HUES48 (cell line): ENCODE data around the gene TRIM49D1.
"Not testable (repeated sequence)": the region's sequence is repeated elsewhere in the genome, so short reads cannot be mapped to it uniquely, and the experiment has no call there.

ENCODE experiments used
- H3K27ac ChIP-seq: one replicate; pipeline ENCODE4 v1.7.0; 2013; ENCODE audit warnings: low read depth, low read length, inconsistent platforms
- H3K27me3 ChIP-seq: 2 replicates; pipeline ENCODE4 v1.6.1; 2013; ENCODE audit warnings: mild to moderate bottlenecking, low read length; ENCODE audit not compliant: control insufficient read depth, insufficient read depth
- H3K36me3 ChIP-seq: 2 replicates; pipeline ENCODE4 v1.6.1; 2013; ENCODE audit warnings: low read length; ENCODE audit not compliant: control insufficient read depth, insufficient read depth
- H3K4me1 ChIP-seq: 2 replicates; pipeline ENCODE4 v1.6.1; 2013; ENCODE audit warnings: mild to moderate bottlenecking, low read length; ENCODE audit not compliant: control insufficient read depth, insufficient read depth
- H3K4me3 ChIP-seq: 2 replicates; pipeline ENCODE4 v1.5.1; 2013; ENCODE audit warnings: mild to moderate bottlenecking, low read depth, low read length
- H3K9ac ChIP-seq: 2 replicates; pipeline ENCODE4 v1.6.1; 2013; ENCODE audit warnings: mild to moderate bottlenecking, low read depth, low read length, moderate library complexity
- H3K9me3 ChIP-seq: 2 replicates; pipeline ENCODE4 v1.6.1; 2013; ENCODE audit warnings: low read length; ENCODE audit not compliant: control insufficient read depth, insufficient read depth

Gene TRIM49D1, protein sequence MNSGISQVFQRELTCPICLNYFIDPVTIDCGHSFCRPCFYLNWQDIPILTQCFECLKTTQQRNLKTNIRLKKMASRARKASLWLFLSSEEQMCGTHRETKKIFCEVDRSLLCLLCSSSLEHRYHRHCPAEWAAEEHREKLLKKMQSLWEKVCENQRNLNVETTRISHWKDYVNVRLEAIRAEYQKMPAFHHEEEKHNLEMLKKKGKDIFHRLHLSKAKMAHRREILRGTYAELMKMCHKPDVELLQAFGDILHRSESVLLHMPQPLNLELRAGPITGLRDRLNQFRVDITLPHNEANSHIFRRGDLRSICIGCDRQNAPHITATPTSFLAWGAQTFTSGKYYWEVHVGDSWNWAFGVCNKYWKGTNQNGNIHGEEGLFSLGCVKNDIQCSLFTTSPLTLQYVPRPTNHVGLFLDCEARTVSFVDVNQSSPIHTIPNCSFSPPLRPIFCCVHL

DNA sequence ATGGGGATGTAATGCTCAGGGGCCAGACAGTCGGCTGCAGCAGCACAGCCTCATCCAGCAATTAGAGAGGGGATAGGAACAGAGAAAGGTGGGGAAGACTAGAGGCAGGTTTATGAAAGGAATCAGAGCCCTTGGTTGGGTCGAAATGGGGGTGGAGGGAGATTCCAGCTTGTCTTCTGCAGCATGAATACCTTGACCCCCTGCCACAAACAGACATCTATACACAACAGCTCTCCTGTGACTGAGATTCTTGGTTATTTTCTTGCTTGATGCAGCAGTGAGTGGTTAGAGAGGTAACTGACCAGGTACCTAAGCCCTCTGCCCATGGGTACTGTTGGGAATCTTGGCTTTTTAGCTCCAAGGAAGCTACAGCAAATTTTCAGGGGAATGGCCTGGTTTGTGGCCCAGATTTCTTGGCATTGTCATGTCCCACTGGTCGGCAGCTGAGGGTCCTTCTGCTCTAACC is at the start of gene TRIM49D1:
TRIM49D1 (minus strand) TSS at position 51 of the 466 bp plus-strand sequence. CDS start 4,535 bp downstream, outside the sequence.
- no peaks in the 10 kb centered on the region for H3K9me3 ChIP-seq
- H3K4me3 ChIP-seq = no peak within 1 kb of the TSS
- H3K9ac ChIP-seq = no peak within 1 kb of the TSS
- no peak within 1 kb of the TSS for H3K27ac ChIP-seq
- H3K4me1 ChIP-seq = no peaks in the 10 kb centered on the region
- no peaks in the 10 kb centered on the region for H3K36me3 ChIP-seq
- no peaks in the 10 kb centered on the region for H3K27me3 ChIP-seq

DNA sequence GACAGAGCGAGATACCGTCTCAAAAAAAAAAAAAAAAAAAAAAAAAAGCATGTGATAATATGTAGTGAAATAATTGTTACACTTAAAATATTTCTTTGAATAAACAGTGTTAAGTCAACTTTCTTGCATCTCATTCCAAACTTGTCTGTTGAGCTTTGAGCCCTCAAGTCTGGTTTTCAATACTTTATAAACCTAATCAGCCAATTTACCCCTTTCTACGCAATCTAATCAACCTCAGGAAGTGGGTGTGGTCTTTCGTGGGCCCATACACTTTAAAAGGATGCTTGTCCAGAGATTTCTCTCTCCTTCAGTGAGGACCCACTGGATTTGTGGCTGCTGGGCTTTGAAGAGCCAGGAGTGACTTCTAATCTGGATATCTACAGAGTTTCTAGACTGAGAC is 43.7 kb upstream of the TRIM49D1 start, which contains the start of gene TRIM64:
TRIM64 (plus strand) TSS at position 301 of the 400 bp plus-strand sequence. CDS start 2,467 bp downstream, outside the sequence.
- H3K27ac ChIP-seq, H3K36me3 ChIP-seq, H3K4me1 ChIP-seq, H3K9me3 ChIP-seq, H3K9ac ChIP-seq, H3K4me3 ChIP-seq, H3K27me3 ChIP-seq: not testable (repeated sequence)

DNA sequence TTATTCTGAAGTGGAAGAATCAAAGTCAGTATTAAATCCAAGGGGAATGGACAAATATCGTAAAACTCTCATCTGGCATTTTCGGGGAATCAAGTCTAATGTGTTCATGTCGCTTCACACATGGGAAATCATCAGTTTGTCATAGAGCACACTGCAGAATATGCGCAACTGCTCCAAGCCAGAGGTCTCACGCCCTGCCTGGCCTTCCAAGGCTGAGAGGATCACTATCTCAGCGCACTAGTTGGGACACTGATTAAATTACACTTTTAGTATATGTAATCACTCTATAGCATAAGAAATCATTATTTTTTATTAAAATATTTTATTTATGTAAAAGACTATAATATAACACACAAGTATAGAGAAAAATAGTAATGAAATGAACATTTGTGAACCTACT is 38.8 kb upstream of the TRIM49D1 start:
- not testable (repeated sequence) for H3K4me3 ChIP-seq, H3K4me1 ChIP-seq, H3K36me3 ChIP-seq, H3K27ac ChIP-seq, H3K9me3 ChIP-seq, H3K9ac ChIP-seq, H3K27me3 ChIP-seq

DNA sequence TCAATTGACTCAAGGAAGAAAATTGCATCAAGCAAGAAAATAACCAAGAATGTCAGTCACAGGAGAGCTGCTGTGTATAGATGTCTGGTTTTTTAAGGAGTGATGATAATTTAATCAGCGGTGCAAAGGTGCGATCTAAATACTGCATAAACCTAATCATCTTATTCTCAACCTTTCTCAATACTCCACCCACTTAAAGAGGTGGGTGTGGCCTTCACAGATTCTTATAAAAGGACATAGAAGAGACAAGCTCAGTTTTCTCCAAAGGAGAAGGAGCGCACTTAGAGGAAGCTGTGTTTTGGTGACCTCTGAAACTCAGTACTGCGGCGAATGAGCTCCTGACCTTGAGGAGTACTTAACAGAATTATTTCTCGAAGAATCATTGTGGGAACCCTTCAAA is 1.7 kb upstream of the TRIM49D1 start, which contains the start of gene TRIM49D2:
TRIM49D2 (plus strand) TSS at position 301 of the 400 bp plus-strand sequence. CDS start 2,698 bp downstream, outside the sequence.
- H3K36me3 ChIP-seq, H3K4me3 ChIP-seq, H3K9ac ChIP-seq, H3K9me3 ChIP-seq, H3K27ac ChIP-seq, H3K4me1 ChIP-seq, H3K27me3 ChIP-seq: not testable (repeated sequence)

DNA sequence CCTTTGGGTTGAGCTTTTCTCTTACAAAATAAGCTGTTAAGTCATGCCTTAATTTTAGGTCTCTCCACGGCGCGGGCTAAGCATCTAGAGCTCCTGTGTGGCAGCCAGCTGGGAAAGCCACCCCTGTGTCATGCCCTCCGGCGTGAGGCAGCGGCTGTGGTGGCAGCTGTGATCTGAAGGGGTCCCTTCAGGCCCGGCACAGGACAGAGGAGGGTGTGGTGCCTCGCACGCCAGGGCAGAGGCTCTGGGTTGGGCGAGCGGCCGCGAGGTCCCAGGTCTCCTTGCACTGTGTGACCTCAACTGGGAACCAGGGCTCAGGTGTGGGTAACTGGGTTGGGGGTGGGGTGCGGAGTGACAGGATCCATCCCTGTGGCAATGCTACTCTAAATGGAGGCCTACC is 21.2 kb downstream of the TRIM49D1 start:
- H3K9ac ChIP-seq, H3K27ac ChIP-seq, H3K9me3 ChIP-seq, H3K36me3 ChIP-seq, H3K4me1 ChIP-seq, H3K4me3 ChIP-seq, H3K27me3 ChIP-seq: not testable (repeated sequence)

DNA sequence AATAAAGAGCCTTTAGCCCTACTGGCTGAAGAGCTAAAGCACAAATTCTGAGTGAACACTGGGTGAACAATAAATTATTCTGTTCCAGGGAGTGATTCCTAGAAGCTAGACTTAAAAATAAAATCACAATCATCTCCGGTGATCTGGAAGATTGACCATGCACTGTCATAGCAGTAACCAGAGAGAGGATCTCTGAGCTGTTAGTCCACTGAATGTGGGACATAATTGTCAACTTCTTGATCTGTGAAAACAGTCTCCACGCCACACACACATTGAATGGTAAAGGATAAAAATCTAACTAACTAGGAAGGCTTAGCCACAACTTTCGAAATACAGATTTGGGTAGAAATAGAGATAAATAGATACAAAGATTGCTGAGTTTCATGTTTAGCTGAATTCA is 28.8 kb downstream of the TRIM49D1 start:
- H3K36me3 ChIP-seq, H3K27ac ChIP-seq, H3K27me3 ChIP-seq, H3K4me3 ChIP-seq, H3K9ac ChIP-seq, H3K4me1 ChIP-seq, H3K9me3 ChIP-seq: not testable (repeated sequence)

DNA sequence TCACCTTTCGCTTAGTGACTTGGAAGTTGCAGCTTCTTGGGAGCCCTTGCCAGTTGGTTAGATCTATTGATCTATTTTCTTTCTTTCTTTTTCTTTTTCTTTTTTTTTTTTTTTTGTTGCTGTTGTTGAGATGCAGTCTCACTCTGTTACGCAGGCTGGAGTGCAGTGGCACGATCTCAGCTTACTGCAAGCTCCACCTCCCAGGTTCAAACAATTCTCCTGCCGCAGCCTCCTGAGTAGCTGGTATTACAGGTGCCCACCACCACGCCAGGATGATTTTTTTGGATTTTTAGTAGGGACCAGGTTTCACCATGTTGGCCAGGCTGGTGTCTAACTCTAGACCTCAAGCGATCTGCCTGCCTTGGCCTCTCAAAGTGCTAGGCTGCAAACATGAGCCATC is 44.5 kb downstream of the TRIM49D1 start:
- H3K4me3 ChIP-seq, H3K27me3 ChIP-seq, H3K36me3 ChIP-seq, H3K27ac ChIP-seq, H3K9me3 ChIP-seq, H3K9ac ChIP-seq, H3K4me1 ChIP-seq: not testable (repeated sequence)

DNA sequence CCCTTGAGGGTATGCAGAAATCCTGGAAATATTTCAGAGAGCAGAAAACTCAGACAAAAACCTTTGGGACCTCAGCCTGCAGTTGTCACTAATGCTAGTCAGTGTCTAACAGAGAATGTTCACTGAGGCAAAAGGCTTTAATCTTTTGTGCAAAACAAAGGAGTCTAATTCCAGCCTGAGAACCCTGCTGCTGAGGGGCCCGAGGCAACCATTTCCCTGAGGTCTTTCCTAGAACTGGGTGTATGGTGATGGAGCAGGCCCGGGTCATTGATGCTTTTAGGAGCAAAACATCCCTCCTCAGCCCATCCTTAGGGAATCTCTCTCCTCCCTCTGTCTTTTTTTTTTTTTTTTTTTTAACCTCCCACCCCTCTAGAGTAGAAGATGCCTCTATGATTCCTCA is 49.5 kb downstream of the TRIM49D1 start:
- not testable (repeated sequence) for H3K27ac ChIP-seq, H3K4me1 ChIP-seq, H3K36me3 ChIP-seq, H3K4me3 ChIP-seq, H3K27me3 ChIP-seq, H3K9ac ChIP-seq, H3K9me3 ChIP-seq

DNA sequence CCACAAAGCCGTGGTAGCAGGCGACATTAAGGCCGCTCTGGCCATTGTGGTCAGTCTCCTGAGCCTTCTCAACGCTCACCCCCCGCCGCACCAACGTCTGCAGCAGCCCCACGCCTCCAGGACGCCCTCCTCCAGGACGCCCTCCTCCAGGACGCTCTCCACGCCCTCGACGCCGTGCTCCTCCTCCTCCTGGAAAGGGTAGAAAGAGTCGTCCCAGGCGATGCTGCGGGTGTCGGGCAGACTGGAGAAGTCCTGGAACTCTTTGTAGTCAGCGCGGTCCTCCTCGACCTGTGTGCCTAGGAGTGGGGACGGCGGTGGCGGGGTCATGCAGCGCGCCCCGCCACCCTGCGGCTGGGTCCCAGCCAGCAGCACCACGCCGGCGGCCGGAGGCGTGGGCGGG is 56.8 kb downstream of the TRIM49D1 start:
- not testable (repeated sequence) for H3K4me1 ChIP-seq, H3K4me3 ChIP-seq, H3K27me3 ChIP-seq, H3K9ac ChIP-seq, H3K9me3 ChIP-seq, H3K27ac ChIP-seq, H3K36me3 ChIP-seq

DNA sequence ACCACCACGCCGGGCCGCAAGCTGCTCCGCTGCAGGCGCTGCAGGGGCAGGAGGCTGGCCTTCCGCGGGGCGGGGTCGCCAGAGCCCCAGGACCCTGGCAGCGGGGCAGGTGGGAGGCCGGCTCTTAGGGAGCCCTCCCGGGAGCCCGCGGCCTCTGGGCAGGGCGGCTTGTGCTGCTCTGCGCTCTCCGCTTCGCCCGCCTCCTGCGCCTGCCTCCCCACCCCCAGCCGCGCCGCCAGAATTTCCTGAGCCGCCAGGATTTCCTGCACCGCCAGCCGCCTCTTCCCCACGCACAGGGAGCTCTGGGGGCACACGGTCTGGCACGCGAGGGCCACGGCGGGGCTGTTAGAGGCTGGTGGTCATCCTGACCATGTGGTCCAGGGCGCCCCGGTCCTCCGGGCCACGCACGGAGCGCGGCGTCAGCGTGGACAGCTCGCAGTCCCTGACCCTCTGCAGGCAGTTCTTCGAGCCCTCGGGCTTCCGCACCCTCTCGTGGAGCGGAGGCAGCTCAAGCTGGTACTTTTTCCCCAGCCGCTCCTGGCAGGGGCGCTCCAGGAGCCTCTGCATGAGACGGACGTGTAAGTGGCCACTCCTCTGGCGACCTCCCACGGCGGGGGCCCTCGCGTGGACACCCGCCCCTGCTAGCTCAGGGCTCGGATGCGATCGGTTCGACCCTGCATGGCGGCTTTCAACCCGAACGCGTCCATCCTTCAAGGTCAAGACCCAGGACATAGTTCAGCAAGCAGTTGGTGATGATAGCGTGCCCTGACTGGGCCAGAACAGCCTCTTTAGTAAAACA is 57.9 kb downstream of the TRIM49D1 start:
- not testable (repeated sequence) for H3K9ac ChIP-seq, H3K4me1 ChIP-seq, H3K36me3 ChIP-seq, H3K27ac ChIP-seq, H3K4me3 ChIP-seq, H3K27me3 ChIP-seq, H3K9me3 ChIP-seq
